HCT116 (cell line): Measurements from ENCODE around the gene TMEM247. TPM values are rescaled to one million over a fixed set of nuclear protein-coding genes. Genes with fewer than 3 reads are reported as not detected.
"Not testable (repeated sequence)": the region's sequence is repeated elsewhere in the genome, so short reads cannot be mapped to it uniquely, and the experiment has no call there.

Experiments used
- ATAC-seq: fragments of 200-7000 bp; cut with Tn5 transposase; 2 replicates; pipeline ENCODE4 v1.9.1; 2020; ENCODE audit warnings: mild to moderate bottlenecking, moderate library complexity
- BruUV-seq: library from RNA; stranded (reverse); fragments of 400-500 nt; replicated peaks from 2 replicates; lab custom pipeline; 2021; lab: Mats Ljungman, UMichigan
- CTCF ChIA-PET: fragments of 300-600 bp; sonication (Branson Sonifier 250); formaldehyde crosslinking; loops from one replicate; lab custom pipeline; 2021; ENCODE audit warnings: antibody characterized with exemption; lab: Charles Lee
- POLR2A ChIA-PET: fragments of 300-600, 350-600 bp; sonication (Branson Sonifier 250); formaldehyde crosslinking; loops from one replicate; lab custom pipeline; 2021; ENCODE audit warnings: antibody characterized with exemption; lab: Charles Lee
- RAD21 ChIA-PET, 2 experiments: fragments of 300-600 bp; sonication (Branson Sonifier 250); formaldehyde crosslinking; loops; one replicate each; lab custom pipeline; 2023; ENCODE audit warnings: low total read pairs in 2 of 2; ENCODE audit not compliant: uncharacterized antibody in 2 of 2, unreplicated experiment in 2 of 2, low non-redundant PET in 1 of 2; lab: Charles Lee
- DNase-seq: peaks from one replicate; pipeline ENCODE4 v3.0.0-alpha.2; 2010; ENCODE audit warnings: low read depth, low spot score
- H2AFZ ChIP-seq: fragments of 200-600 bp; shearing (Covaris generic), sonication (generic); 2 replicates; pipeline ENCODE4 v1.6.1; 2017; ENCODE audit warnings: low read depth, mixed run types, mixed read lengths, antibody characterized with exemption, low read length; ENCODE audit not compliant: poor library complexity, severe bottlenecking
- H3K27ac ChIP-seq: 2 replicates; pipeline ENCODE4 v1.5.1; 2012; ENCODE audit warnings: low read depth, low read length
- H3K27me3 ChIP-seq: fragments of 200-600 bp; sonication (generic); 2 replicates; pipeline ENCODE4 v1.6.1; 2016; ENCODE audit warnings: mixed run types, low read length, mixed read lengths; ENCODE audit not compliant: insufficient read depth
- H3K36me3 ChIP-seq, 2 experiments: fragments of 200-500 bp in 1 of 2; fragments of 200-600 bp in 1 of 2; sonication (Bioruptor generic) in 1 of 2; sonication (generic) in 1 of 2; 2 replicates each; pipeline versions ENCODE4 v1.5.1 to v1.6.1; 2014 to 2016; ENCODE audit warnings: low read length in 2 of 2, inconsistent platforms in 1 of 2, mixed read lengths in 1 of 2, mixed run types in 1 of 2; ENCODE audit not compliant: insufficient read depth in 2 of 2, control insufficient read depth in 1 of 2
- H3K4me1 ChIP-seq, 2 experiments: fragments of 200-600 bp in 1 of 2; sonication (generic) in 1 of 2; 2 replicates each; pipeline versions ENCODE4 v1.5.1 to v1.6.1; 2012 to 2017; ENCODE audit warnings: low read length in 2 of 2, inconsistent platforms in 1 of 2, mild to moderate bottlenecking in 1 of 2, mixed read lengths in 1 of 2, mixed run types in 1 of 2, moderate library complexity in 1 of 2; ENCODE audit not compliant: insufficient read depth in 2 of 2, control insufficient read depth in 1 of 2
- H3K4me2 ChIP-seq: fragments of 200-600 bp; sonication (generic); 2 replicates; pipeline ENCODE4 v1.6.1; 2017; ENCODE audit warnings: mixed run types, low read length, mixed read lengths
- H3K4me3 ChIP-seq, 2 experiments: fragments of 200-600 bp in 1 of 2; sonication (generic) in 1 of 2; replicated peaks in 1 of 2; 2 replicates each; pipeline ENCODE4 v1.5.1; 2011 to 2016; ENCODE audit warnings: low read length in 2 of 2, control low read depth in 1 of 2, low read depth in 1 of 2, mild to moderate bottlenecking in 1 of 2, mixed read lengths in 1 of 2, mixed run types in 1 of 2
- H3K79me2 ChIP-seq: fragments of 200-600 bp; sonication (generic); 2 replicates; pipeline ENCODE4 v1.6.1; 2017; ENCODE audit warnings: mild to moderate bottlenecking, mixed run types, low read length, moderate library complexity, mixed read lengths; ENCODE audit not compliant: insufficient read depth
- H3K9ac ChIP-seq: fragments of 200-600 bp; sonication (generic); 2 replicates; pipeline ENCODE4 v1.6.1; 2016; ENCODE audit warnings: low read length, mixed read lengths
- H3K9me2 ChIP-seq: fragments of 200-600 bp; sonication (generic), shearing (Covaris generic); 2 replicates; pipeline ENCODE4 v1.6.1; 2017; ENCODE audit warnings: mixed run types, mild to moderate bottlenecking, moderate library complexity; ENCODE audit not compliant: insufficient read depth
- H3K9me3 ChIP-seq, 2 experiments: fragments of 200-500 bp in 1 of 2; fragments of 200-600 bp in 1 of 2; sonication (Bioruptor generic) in 1 of 2; sonication (generic) in 1 of 2; 2 replicates each; pipeline ENCODE4 v1.6.1; 2014 to 2017; ENCODE audit warnings: low read length in 2 of 2, mixed read lengths in 2 of 2, inconsistent platforms in 1 of 2, low read depth in 1 of 2, mild to moderate bottlenecking in 1 of 2, mixed run types in 1 of 2, moderate library complexity in 1 of 2; ENCODE audit not compliant: control insufficient read depth in 1 of 2, insufficient read depth in 1 of 2
- H4K20me1 ChIP-seq: fragments of 200-600 bp; sonication (generic), shearing (Covaris generic); 2 replicates; pipeline ENCODE4 v1.6.1; 2017; ENCODE audit warnings: mixed run types, mild to moderate bottlenecking, moderate library complexity; ENCODE audit not compliant: insufficient read depth
- CBX3 ChIP-seq: IDR thresholded peaks from 2 replicates; pipeline ENCODE4 v1.6.1; 2012; ENCODE audit warnings: low read depth
- CTCF ChIP-seq, 3 experiments: fragments of 200-600 bp in 1 of 3; sonication (generic) in 1 of 3; IDR thresholded peaks in 2 of 3; conservative IDR thresholded peaks in 1 of 3; 2 replicates each; pipeline ENCODE4 v1.5.1; 2012 to 2017; ENCODE audit warnings: low read depth in 2 of 3, low read length in 2 of 3, antibody characterized with exemption in 1 of 3, borderline replicate concordance in 1 of 3, control low read depth in 1 of 3, mild to moderate bottlenecking in 1 of 3, mixed read lengths in 1 of 3, mixed run types in 1 of 3, moderate library complexity in 1 of 3; ENCODE audit not compliant: insufficient read depth in 1 of 3
- ELF1 ChIP-seq: IDR thresholded peaks from 2 replicates; pipeline ENCODE4 v1.6.1; 2012; ENCODE audit warnings: low read depth, borderline replicate concordance
- EZH2 ChIP-seq: fragments of 200-600 bp; sonication (generic); IDR thresholded peaks from 2 replicates; pipeline ENCODE4 v1.6.1; 2017; ENCODE audit warnings: antibody characterized with exemption, mixed run types
- EZH2phosphoT487 ChIP-seq: fragments of 200-600 bp; IDR thresholded peaks from 2 replicates; pipeline ENCODE4 v1.6.1; 2018; ENCODE audit warnings: antibody characterized with exemption, borderline replicate concordance
- SIN3A ChIP-seq: IDR thresholded peaks from 2 replicates; pipeline ENCODE4 v1.6.1; 2012; ENCODE audit warnings: low read depth
- SRF ChIP-seq: IDR thresholded peaks from 2 replicates; pipeline ENCODE4 v1.6.1; 2012; ENCODE audit warnings: low read depth
- ZFX ChIP-seq: fragments of 450-650 bp; IDR thresholded peaks from 2 replicates; pipeline ENCODE4 v1.6.1; 2017
- intact Hi-C: fragments of 100-400 bp; cut with micrococcal nuclease; formaldehyde crosslinking; loops from 2 replicates; pipeline ENCODE4 v1.10.0; 2022
- total RNA-seq: library from RNA; stranded (reverse); gene quantifications from one replicate; pipeline ENCODE4 v1.2.1, GENCODE V29; 2021; ENCODE audit not compliant: unreplicated experiment

TMEM247 gene
- total RNA-seq, 1 experiment from 2014 or later: not detected

DNA sequence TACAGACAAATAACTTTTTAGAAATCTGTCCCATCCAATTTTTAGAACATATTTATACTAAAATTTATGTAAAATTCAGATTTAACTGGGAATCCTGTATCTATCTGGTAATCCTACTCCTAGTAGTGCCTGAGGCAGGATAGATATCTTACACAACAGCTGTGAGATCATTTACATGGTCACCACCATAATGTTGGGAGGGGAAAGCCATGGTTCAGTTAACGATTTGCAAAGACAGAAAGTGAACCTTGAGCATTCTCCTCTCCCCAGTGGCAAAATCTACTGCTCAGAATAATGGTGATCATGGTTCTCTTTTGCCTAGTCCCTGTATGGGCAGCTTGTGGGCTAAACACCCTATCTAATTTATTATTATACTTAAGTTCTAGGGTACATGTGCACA is 7.7 kb upstream of the TMEM247 start:
- CTCF ChIA-PET: no interaction called here
- Histone ChIP-seq H3K27me3 (no peaks in the 10 kb centered on the region), H3K27ac (no peak overlapping the region), H3K36me3 (no peaks in the 10 kb centered on the region), H3K79me2 (no peaks in the 10 kb centered on the region), H2AFZ (no peak overlapping the region), H3K4me1 (no peaks in the 10 kb centered on the region), H3K9ac (no peak overlapping the region), H4K20me1 (no peaks in the 10 kb centered on the region), H3K9me2 (no peaks in the 10 kb centered on the region), H3K4me3 (no peak overlapping the region), H3K9me3 (no peaks in the 10 kb centered on the region), H3K4me2 (no peak overlapping the region)
- intact Hi-C loops: no loop called here
- no peak for DNase-seq
- TF ChIP-seq SRF (no peak), EZH2 (no peak), EZH2phosphoT487 (no peak), ZFX (no peak), SIN3A (no peak), ELF1 (no peak), CTCF (IDR thresholded peaks at IDR 0.05 in 2 of 3, conservative IDR thresholded peaks at IDR 0.05 in 1 of 3; ENCODE audit: borderline replicate concordance in 1 of 3, insufficient read depth in 1 of 3, low read depth in 2 of 3, low read length in 2 of 3) (no peak), CBX3 (no peak)
- no TSS peak for BruUV-seq
- RAD21 ChIA-PET: no interaction called here
- ATAC-seq: no peak
- POLR2A ChIA-PET: no interaction called here

- H2AFZ ChIP-seq, H3K4me1 ChIP-seq, RAD21 ChIA-PET, DNase-seq, CTCF ChIA-PET, H3K4me3 ChIP-seq, H3K27me3 ChIP-seq, H3K9me2 ChIP-seq, H3K9ac ChIP-seq, H4K20me1 ChIP-seq, H3K27ac ChIP-seq, intact Hi-C loops, POLR2A ChIA-PET, BruUV-seq, ATAC-seq, H3K4me2 ChIP-seq, H3K36me3 ChIP-seq, H3K9me3 ChIP-seq, H3K79me2 ChIP-seq: not testable (repeated sequence)
Observed at GRCh38 chr2:46472165-46472564, 7.2 kb upstream of the TMEM247 start.

GRCh38 chr2:46477462-46477861 is 1.9 kb upstream of the TMEM247 start:
- RAD21 ChIA-PET, H3K36me3 ChIP-seq, H4K20me1 ChIP-seq, H3K9ac ChIP-seq, BruUV-seq, H3K4me1 ChIP-seq, ATAC-seq, H2AFZ ChIP-seq, intact Hi-C loops, H3K27me3 ChIP-seq, H3K79me2 ChIP-seq, H3K27ac ChIP-seq, CTCF ChIA-PET, H3K9me3 ChIP-seq, H3K4me2 ChIP-seq, H3K9me2 ChIP-seq, DNase-seq, H3K4me3 ChIP-seq, POLR2A ChIA-PET: not testable (repeated sequence)
